GM11168 (cell line): ENCODE measurements around the gene TAF1A.
"Not testable (repeated sequence)": the region's sequence is repeated elsewhere in the genome, so short reads cannot be mapped to it uniquely, and the experiment has no call there.

Experiments
- in situ Hi-C: fragments of 300-500 bp; cut with MboI; formaldehyde crosslinking; loops from one replicate; pipeline ENCODE4 v1.12.0; 2022; ENCODE audit warnings: low sequenced_read_pairs; ENCODE audit not compliant: unreplicated experiment

Gene TAF1A

DNA sequence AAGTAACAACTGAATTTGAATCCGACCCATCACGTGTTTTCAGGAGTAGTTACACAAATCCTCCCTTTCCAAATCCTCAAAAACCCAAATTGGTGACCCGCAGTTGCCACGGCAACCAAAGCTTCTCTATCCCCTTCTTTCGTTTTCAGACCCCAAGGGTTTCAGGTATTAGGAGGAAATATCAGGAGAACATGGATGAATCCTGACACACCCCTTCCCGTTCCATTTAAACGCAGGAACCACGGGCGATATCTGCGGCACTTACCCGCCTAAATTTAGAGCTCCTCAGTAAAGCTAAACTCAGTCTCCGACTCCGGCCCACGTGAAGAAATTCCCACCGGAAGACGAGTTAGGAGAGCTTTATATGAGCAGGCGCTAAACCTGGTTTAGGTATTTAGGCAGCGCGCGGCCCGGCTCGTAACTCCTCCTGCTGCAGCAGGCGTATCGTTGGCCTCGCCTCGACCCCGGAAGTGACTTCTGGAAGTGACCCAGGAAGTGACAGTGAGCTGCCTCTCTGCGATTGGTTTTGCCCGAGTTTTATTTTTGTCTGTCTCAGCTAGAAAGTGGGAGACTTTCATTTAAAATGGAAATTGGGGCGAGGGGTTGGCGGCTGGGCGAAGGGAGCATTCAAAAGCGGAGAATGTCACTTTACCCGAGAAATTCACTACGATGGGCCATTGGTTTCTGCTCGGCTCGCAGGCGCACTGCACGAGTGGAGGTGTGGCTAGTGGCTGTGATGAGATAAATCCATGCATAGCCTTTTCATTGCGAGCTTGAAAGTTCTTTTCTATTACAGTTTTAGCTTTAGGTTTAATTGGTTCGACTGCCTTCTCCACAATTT, at the start of gene TAF1A:
Gene TAF1A, minus strand, starts transcription at position 472 of the 841 bp plus-strand sequence.
- in situ Hi-C loops = no loop called here

DNA sequence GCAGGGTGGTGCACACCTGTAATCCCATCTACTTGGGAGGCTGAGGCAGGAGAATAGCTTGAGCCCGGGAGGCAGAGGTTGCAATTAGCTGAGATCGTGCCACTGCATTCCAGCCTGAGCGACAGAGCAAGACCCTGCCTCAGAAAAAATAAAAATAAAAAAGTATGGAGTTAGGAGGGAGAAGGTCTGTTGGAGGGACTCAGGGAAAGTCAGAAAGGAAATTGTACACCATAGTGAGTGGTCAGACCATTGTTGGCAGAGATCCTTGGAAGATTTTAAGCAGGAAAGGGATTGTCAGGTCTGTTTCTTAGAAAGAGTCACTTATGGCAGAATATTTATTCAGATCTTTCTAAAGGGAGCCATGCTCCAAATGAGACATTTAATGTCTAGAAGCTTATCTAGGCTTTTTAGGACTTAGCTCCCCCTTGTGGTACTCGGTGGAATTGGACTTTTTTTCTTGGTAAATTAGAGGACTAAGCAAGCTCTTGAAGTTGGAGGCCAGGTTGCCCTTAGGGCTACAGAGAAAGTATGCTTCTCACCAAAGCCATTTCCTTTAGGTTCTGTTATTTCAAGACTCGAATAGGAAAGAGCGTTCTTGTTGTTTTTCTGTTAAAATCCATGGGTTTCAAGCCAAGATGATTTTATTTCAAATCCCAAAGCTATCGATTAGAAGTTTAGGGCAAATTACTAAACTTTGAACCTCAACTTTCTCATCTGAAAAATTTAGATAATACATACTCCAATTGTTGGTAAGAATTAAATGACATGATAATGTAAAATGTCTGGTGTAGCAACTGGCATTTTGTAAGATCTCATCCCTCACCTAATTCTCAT, 44.7 kb upstream of the TAF1A start:
- in situ Hi-C loops = loop anchor here (5.0 to 25.0 kb wide), 2 partner anchors 167 to 453 kb away; no protein-coding TSS in a partner anchor

DNA sequence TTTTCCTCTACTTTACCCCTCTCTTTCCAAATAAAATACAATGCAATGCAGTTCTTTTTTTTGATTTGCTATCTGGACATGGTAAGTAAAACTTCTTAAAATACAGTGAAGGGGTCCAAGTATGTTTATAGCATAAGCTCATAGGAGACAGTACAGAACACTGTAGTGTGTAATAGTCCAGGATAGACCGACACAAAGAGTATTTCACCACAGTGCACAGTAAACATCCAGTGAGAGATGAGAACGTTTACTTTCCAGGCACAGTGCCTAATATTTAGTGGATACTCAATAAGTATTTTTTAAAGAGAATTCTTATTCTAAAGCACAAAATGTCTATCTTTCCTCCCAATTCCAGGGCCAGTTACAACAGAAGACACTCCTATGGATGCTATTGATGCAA, 43.0 kb upstream of the TAF1A start:
- in situ Hi-C loops = loop anchor here (5.0 to 25.0 kb wide), 2 partner anchors 165 to 455 kb away; no protein-coding TSS in a partner anchor

DNA sequence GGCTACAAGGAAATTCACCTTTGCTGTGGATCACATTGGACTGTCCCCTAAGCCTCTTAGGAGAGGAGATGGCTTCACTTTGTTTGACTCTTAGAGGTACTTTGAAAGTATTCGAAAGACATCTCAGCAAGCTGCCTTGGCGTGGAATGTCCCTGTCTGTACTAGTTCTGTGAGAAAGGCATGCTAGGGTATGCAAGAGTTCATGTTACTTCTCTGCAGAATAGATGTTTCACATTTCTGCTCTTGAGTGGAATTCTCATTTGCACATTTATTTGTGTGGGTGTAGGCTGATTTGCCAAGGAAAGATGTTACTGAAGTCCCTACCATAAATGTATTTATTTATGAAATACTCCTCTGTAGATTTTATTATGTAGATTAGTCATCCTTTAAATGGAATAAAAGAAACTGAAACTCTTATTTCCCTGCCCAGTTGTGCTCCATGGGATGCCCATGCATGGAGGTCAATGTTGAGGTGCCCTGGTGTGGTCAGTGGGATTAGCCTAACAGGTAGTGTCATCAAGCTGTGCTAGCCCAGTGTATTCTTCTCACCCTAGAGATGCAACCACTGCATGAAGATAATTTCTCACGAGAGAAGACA, 42.0 kb upstream of the TAF1A start:
- in situ Hi-C loops = loop anchor here (5.0 to 25.0 kb wide), 2 partner anchors 164 to 456 kb away; no protein-coding TSS in a partner anchor

DNA sequence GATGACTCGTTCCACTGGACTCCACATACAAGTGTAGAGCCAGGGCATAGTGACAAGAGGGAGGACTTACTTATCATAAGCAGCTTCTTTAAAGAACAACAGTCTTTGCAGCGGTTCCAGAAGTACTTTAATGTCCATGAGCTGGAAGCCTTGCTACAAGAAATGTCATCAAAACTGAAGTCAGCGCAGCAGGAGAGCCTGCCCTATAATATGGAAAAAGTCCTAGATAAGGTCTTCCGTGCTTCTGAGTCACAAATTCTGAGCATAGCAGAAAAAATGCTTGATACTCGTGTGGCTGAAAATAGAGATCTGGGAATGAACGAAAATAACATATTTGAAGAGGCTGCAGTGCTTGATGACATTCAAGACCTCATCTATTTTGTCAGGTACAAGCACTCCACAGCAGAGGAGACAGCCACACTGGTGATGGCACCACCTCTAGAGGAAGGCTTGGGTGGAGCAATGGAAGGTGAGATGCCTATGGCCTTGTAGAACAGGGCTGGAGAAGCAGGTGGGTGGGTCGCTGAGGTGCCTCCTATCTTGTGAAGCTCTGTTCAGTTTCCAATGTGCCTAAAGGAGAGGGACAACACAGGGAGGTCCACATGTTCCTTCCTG, 40.3 kb upstream of the TAF1A start:
- in situ Hi-C loops = loop anchor here (5.0 to 25.0 kb wide), 2 partner anchors 163 to 457 kb away; no protein-coding TSS in a partner anchor

DNA sequence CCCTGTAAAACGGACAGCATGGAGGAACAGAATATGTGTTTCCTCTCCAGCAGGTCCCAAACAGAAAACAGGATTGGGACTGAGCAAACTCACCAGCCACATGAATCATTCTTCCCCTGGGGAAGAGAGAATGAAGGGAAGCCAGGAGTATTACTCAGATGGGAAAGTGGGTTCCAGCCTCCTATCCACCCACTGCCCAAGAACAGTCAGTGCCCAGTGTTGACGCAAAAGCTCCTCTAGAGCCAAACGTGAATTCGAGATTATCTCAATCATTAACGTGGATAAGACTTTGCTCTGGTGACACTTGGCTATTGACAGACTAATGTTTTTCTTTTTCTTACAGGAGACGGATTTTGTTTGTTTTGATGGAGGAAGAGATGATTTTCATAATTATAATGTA, 37.5 kb upstream of the TAF1A start:
- in situ Hi-C loops = loop anchor here (25.0 kb wide), 1 partner anchor 460 kb away; no protein-coding TSS in a partner anchor

DNA sequence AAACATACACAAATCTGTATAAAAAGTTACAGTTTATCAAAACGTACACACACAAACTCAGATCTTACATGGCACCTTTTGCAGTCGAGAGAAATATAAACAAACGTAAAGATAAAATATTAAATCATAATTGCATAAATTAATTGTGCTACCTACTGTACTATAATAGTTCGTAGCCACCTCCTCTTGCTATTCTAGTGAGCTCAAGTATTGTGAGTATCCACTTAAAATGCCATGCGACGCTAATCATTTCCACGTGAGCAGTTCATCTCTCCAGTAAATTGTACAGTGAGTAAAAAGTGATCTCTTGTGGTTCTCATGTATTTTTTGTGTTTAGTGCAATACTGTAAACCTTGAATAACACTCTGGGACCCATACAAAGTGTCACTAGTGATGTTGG, 34.5 kb upstream of the TAF1A start:
- in situ Hi-C loops = no loop called here

DNA sequence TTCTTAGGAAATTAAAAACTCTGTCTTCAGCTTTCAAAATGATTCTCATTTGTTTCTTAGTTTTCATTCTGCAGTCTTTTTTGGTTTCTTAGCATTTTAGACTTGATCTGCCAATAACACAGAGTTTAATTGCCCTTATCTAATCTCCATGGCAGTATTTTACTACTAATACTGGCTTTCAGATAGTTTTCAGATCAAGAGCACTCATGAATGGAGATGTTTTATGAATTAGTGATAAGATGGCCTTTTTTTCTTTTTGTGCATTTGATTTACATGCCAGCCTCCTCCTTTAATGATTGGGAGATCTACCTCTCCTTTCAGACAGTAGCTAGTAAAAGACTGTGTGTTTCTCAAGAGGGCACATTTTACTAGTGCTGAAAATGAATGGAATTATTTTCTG, 33.7 kb upstream of the TAF1A start:
- in situ Hi-C loops = no loop called here

DNA sequence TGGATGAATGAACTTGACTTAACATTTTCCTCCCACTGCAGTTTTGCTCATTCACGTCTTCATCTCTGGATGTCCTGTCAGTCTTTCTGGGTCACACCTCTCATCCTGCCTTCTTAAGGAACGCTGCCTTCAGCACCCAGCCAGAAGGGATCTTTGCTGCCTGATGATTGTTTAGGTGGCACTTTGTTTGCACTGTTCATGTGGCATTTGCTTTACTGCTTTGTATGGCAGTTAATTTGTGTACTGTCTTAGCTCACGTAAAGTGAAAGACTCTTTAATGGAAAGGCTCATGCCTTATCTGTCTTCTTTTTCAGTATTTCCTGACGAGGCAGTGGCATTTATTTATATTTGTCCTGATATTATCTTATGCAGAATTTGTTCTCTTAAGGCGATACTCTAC, 33.0 kb upstream of the TAF1A start:
- in situ Hi-C loops = no loop called here

DNA sequence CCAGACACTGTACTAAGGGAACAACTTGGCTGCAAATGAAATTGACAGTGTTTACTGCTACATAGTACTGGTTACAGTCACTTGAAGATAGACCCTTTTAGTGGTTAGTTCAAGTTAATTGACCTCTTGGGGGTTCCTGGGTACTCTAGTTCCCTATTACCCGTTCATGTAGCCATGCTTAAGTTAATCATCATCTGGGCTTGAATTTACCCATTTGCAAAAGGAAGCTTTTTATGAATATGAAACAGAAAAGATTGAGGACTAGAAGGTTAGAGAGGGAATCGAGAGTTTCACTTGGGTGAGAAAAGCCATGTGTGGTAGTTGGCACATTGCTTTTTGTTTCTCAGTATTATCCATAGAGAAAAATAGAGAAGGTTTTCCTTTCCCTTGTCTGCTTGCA, 30.8 kb upstream of the TAF1A start:
- in situ Hi-C loops = no loop called here

DNA sequence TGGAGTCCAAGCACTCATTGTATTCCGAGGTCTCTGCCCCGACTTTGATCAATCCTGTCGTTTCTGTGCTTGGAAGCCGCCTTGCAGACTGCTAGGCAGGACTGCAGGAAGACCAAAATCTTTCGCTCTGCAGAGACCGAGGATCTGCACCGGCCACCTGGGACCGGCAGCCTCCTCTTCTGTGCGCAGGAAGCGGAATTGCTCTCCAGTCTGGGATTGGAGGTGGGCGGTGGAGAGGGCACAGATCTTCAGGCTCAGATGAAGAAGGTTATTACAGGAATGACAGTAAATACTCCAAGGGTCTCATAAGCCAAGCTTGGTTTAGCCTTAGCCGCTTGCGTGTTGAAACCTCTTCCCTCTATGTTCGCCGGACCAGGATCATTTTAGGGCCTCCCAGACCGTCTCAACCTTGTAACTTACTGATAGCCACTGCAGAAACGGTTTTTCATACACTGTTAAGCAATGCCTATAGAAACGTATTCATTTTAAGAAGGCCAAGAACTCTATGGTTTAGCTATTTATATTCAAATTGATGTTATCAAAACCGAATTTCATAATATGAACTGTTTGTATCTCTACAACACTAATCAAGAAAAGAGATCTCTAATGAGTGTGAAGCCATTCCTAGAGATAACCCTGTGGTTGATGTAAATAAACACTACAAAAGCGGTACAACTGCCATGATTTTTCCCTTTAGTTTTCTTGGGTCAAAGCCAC, 29.3 kb upstream of the TAF1A start:
- in situ Hi-C loops = no loop called here

DNA sequence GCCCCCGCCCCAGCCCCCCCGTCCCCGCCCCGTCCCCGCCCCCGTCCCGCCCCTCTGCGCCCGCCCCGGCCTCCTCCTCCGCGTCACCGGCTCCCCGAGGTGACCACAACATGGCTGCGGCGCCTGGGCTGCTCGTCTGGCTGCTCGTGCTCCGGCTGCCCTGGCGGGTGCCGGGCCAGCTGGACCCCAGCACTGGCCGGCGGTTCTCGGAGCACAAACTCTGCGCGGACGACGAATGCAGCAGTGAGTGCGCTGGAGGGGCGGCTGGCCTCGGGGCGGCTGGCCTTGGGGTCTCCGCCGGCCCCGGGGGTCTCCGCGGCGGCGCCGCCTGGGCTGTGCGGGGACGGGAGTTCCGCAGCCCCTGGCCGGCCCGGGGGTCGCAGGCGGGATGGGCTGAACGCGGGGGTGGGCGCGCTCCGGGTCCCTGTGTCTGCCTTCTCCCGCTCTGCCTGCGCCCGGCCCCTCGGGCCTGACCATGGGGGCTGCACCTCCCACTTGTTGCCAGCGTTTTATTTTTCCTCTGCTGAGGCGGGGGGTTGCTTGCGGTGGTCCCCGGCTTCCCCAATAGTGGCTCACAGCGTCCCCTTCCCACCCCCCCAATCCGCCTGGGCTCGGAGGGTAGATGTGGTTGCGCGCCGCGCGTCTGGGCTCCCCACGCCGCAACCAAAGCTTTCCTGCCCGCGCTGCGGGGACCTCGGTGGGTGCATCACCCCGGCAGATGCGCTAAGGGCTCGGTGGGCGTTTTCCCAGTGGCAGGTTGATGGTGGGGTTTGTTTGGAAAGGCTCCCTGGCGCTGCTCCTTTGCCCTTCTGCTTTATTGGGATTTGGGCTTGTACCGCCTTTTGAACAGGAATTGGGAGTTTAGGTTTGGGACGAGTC, 28.5 kb upstream of the TAF1A start, which contains the start of gene MIA3:
Gene MIA3, plus strand, starts transcription at position 97 of the 879 bp plus-strand sequence. Its CDS starts 14 bp downstream, at position 111.
- in situ Hi-C loops = no loop called here

DNA sequence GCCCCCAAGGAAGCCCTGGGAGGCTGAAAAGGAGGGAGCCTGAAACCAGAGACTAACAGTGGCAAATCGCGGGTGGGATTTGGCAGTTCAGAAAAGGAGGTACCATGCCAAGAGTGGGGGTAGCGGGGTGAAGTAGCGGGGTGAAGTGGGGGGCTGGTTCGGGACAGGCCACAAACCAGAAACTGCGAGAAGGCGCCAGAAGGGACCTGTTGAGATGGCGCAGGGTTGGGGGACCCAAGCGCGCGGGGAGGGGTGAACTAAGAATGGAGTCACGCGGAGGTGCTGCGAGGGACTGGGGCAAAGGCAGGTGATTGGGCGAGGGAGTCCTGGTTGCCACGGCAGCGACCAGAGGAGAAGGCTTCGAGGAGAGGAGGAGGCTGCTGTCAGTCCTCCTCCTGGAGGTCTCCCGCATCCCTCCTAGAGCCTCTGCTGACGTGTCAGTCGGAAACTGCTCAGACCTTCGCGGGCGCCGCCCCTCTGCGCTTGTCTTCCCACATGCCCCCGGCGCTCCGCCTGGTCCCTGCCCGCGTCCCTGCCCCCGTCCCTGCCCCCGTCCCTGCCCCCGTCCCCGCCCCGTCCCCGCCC, 27.7 kb upstream of the TAF1A start:
- in situ Hi-C loops = no loop called here

DNA sequence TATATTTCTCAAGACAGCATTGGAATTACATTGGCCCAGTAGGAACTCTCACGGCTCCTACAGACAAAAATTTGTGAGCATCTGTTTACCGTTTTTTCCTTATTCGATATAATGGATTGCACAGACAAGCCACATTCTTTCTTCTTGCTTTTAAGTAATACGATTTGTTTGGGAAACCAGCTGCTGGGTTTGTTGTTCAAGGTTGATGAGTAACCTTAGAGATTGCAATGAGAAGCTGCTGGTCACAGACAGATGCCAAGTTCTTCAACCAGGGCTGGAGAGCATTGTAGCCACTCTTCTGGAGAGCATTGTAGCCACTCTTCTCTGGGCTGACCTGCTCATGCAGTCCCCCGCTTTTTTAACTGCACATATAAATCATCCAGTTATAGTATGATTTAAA, 26.8 kb upstream of the TAF1A start:
- in situ Hi-C loops = no loop called here

DNA sequence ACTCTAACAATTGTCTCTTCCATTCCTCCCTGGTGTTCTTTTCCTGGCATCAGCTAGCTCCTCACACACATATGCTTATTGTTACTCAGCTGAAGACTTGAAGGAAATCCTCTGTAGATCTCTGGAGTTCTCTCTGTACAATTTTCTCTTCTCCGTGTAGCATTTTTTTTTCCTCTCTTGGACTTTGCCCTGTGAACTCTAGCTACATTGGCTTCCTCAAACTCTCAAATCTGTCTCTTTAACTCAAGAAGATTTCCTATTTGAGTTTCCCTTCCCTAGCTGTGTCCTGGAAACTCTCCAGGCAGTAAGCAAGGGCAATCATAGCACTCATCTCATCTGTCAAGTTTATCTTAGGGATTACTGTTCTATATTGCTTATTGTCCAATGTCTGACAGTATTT, 23.9 kb upstream of the TAF1A start:
- in situ Hi-C loops = no loop called here

DNA sequence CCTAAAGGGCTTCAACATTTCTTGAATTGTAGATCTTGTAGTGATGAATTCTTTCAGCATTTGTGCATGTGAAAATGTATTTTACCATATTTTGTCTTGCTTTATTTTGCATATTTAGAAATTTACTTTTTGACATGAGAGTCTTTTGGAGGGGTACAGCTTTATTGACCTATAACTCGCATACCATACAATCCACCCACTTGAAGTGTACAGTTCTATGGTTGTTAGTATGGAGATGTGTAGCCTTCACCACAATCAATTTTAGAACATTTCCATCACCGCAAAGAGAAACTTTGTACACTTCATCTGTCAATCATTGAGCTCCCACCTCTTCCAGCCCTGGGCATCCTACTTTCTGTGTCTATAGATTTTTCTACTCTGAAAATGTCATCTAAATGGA, 21.0 kb upstream of the TAF1A start:
- in situ Hi-C loops = no loop called here

DNA sequence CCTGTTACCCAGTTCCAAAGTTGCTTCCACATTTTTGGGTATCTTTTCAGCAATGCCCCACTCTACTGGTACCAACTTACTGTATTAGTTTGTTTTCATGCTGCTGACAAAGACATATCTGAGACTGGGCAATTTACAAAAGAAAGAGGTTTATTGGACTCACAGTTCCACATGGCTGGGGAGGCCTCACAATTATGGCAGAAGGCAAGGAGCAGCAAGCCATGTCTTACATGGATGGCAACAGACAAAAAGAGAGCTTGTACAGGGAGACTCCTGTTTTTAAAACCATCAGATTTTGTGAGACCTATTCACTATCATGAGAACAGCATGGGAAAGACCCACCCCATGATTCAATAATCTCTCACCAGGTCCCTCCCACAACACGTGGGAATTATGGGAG, 19.4 kb upstream of the TAF1A start:
- in situ Hi-C loops = not testable (repeated sequence)

DNA sequence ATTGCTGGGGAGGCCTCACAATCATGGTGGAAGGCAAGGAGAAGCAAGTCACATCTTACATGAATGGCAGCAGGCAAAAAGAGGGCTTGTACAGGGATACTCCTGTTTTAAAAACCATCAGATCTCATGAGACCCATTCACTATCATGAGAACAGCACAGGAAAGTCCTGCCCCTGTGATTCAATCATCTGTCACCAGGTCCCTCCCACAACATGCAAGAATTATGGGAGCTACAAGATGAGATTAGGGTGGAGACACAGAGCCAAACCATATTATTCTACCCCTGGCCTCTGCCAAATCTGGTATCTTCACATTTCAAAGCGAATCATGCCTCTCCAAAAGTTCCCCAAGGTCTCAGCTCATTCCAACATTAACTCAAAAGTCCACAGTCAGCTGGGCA, 17.0 kb upstream of the TAF1A start:
- in situ Hi-C loops = no loop called here
